ENCODE results near the gene FAM184A. TPM values are rescaled to one million over a fixed set of nuclear protein-coding genes. Genes with fewer than 3 reads are reported as not detected.

The FAM184A gene
- total and polyA plus RNA-seq, 2 of the 8 experiments (the other 6 are each of a cell fraction or from before 2014, with no cell fraction given) = 6.3 to 11.3 TPM

DNA sequence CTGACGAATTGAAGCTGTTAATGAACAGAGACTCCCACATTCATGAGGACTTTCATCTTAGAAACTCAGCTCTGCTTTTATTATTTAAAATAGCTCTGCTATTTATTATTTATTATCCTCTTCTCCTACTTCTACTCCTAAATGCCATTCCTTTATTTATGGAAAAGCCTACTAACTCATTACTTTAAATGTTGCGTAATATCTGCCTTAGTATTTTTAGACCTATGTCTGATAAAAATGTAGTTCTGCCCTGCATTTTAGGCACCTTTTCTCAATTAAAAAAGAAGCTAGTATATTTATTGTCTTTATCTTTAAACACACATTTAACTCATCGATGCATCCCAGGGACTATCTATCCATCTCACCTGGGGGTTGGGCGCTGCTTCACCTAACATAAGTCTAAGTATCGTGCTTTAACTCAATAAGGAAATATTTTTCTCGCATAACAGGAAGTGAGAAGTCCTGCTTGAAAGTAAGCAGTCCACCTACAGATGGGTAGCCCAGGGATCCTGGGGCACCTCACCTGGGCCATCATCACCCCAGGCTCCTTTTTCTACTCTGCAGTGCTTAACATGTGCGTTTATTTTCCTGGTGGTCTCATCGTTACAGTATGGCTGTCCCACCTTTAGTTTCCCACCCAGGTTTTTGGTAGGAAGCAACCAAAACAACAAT, 31.3 kb upstream of the FAM184A start:
- Histone ChIP-seq H3K56ac (replicated peaks; ENCODE audit: insufficient read length, low read depth, low read length) (no peak overlapping the region), H2AK5ac (ENCODE audit: low read depth, low read length) (no peak overlapping the region), H2AFZ (ENCODE audit: low read length) (peak overlapping the region; percentile 43; the same call in 1 of the 2 replicates), H3K4ac (replicated peaks; ENCODE audit: insufficient read length, low read depth, low read length) (no peak overlapping the region), H3K14ac (ENCODE audit: insufficient read length) (no peak overlapping the region), H4K20me1 (replicated peaks in 1 of 2; ENCODE audit: control insufficient read depth in 1 of 2, insufficient read depth in 2 of 2, low read length in 2 of 2) (no peaks in the 10 kb centered on the region), H3K27ac (ENCODE audit: low read depth, low read length) (no peak overlapping the region), H3K4me2 (ENCODE audit: insufficient read depth in 1 of 2, low read depth in 2 of 2, low read length in 2 of 2) (no peak overlapping the region), H3K79me1 (ENCODE audit: low read depth, low read length) (no peaks in the 10 kb centered on the region), H2BK5ac (ENCODE audit: low read depth, low read length) (no peak overlapping the region), H3K9me3 (ENCODE audit: insufficient read depth in 2 of 2, low read depth in 1 of 2, low read length in 1 of 2) (peaks cover 0 to 4% of the 10 kb centered on the region in 2 experiments; a peak in 2 of 4 replicates), H3K23me2 (ENCODE audit: low read depth, low read length) (no peaks in the 10 kb centered on the region), H3K4me1 (replicated peaks in 1 of 4; ENCODE audit: control insufficient read depth in 3 of 4, insufficient read depth in 4 of 4, low read length in 3 of 4) (peaks cover 0 to 2% (median 0%) of the 10 kb centered on the region in 4 experiments; a peak in 3 of 7 replicates), H4K91ac (replicated peaks; ENCODE audit: insufficient read length, low read length) (no peak overlapping the region), H2BK120ac (replicated peaks; ENCODE audit: low read depth, low read length) (no peak overlapping the region), H3K27me3 (replicated peaks in 1 of 4; ENCODE audit: control insufficient read depth in 3 of 4, extremely low read depth in 1 of 4, insufficient read depth in 3 of 4, low read length in 3 of 4) (peaks cover 0 to 1% (median 0%) of the 10 kb centered on the region in 4 experiments; a peak in 1 of 7 replicates), H3K36me3 (ENCODE audit: control insufficient read depth in 2 of 4, insufficient read depth in 4 of 4, low read length in 3 of 4) (no peaks in the 10 kb centered on the region), H3K79me2 (ENCODE audit: control insufficient read depth in 1 of 2, insufficient read depth in 2 of 2, low read length in 2 of 2) (no peaks in the 10 kb centered on the region), H4K8ac (ENCODE audit: extremely low read depth, insufficient read depth, low read length) (no peak overlapping the region), H2BK15ac (ENCODE audit: low read length) (no peak overlapping the region), H4K5ac (ENCODE audit: insufficient read length, low read depth, low read length) (no peak overlapping the region), H2BK20ac (ENCODE audit: low read length) (no peak overlapping the region), H3K9ac (replicated peaks in 1 of 4; ENCODE audit: extremely low read depth in 1 of 4, low read depth in 3 of 4, low read length in 3 of 4) (no peak overlapping the region; a peak in 1 of 7 replicates), H3K18ac (ENCODE audit: extremely low read depth, low read length) (no peak overlapping the region), H3K23ac (ENCODE audit: insufficient read length) (no peak overlapping the region), H3K4me3 (ENCODE audit: extremely low read depth in 1 of 4, insufficient read depth in 2 of 4, low read depth in 3 of 4, low read length in 4 of 4) (no peak overlapping the region), H2BK12ac (ENCODE audit: low read depth, low read length) (no peak overlapping the region)
- DNase-seq (ENCODE audit: low read depth in 1 of 2, low spot score in 2 of 2) = no peak
- 93% methylated on average over 8 of the region's 8 CpGs; no CpG with 5 or more reads in 1 of the 2 experiments for WGBS, 2 experiments (ENCODE audit: extremely low coverage in 1 of 2, insufficient coverage in 1 of 2, insufficient read length in 1 of 2, insufficient replicate concordance in 2 of 2, low coverage in 1 of 2, low lambda C conversion rate in 2 of 2, missing lambda C conversion rate in 1 of 2)
- POLR2A ChIA-PET (ENCODE audit: partially characterized antibody) = interaction anchor here (0.7 to 1.1 kb wide), 2 partner anchors 141 to 201 kb away, joined by 3 to 5 read pairs; no protein-coding TSS in a partner anchor
- peak; percentile 91 for TF ChIP-seq CEBPB (IDR thresholded peaks at IDR 0.05; ENCODE audit: low read depth, low read length)
- TF ChIP-seq, protein P1, sequence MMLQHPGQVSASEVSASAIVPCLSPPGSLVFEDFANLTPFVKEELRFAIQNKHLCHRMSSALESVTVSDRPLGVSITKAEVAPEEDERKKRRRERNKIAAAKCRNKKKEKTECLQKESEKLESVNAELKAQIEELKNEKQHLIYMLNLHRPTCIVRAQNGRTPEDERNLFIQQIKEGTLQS (IDR thresholded peaks at IDR 0.05; ENCODE audit: insufficient read depth, low read depth, low read length) = no peak
- FAIRE-seq = no peak
- CTCF ChIA-PET (ENCODE audit: partially characterized antibody) = interaction anchor here (0.8 to 10.9 kb wide), 36 partner anchors 8 to 544 kb away, joined by 3 to 146 read pairs (median 5); partner anchors contain the start of gene FAM184A
